ENCODE measurements around the gene DDX39B. TPM values are rescaled to one million over a fixed set of nuclear protein-coding genes. Genes with fewer than 3 reads are reported as not detected.

DDX39B gene
- total and polyA plus RNA-seq, 9 of the 15 experiments (the other 6 are each of a cell fraction or from before 2014, with no cell fraction given) = 479 to 869 (median 592) TPM

GRCh38 chr6:31546958-31547726 is 5.3 kb upstream of the DDX39B start, which contains the start of gene NFKBIL1 (continued):
- no peak for TF ChIP-seq IRF1 (CRISPR knock-in tag; IDR thresholded peaks at IDR 0.05; ENCODE audit: borderline replicate concordance)
- TF ChIP-seq ZNF41 (CRISPR knock-in tag; conservative IDR thresholded peaks at IDR 0.05) = no peak
- TF ChIP-seq ZNF121 (CRISPR knock-in tag; conservative IDR thresholded peaks at IDR 0.05) = no peak
- peak; percentile 91 for TF ChIP-seq NFRKB (IDR thresholded peaks at IDR 0.05; ENCODE audit: low read depth)
- no peak for TF ChIP-seq CUX1 (CRISPR knock-in tag; IDR thresholded peaks at IDR 0.05)
- TF ChIP-seq SETDB1 (IDR thresholded peaks at IDR 0.05; ENCODE audit: low read length) = no peak
- TF ChIP-seq ZNF655 (CRISPR knock-in tag; IDR thresholded peaks at IDR 0.05) = no peak
- peak; percentile 77; the same call in 1 of the 2 replicates for TF ChIP-seq NBN (IDR thresholded peaks at IDR 0.05; ENCODE audit: low read depth)
- no peak for TF ChIP-seq ZNF232 (CRISPR knock-in tag; IDR thresholded peaks at IDR 0.05)
- no peak for TF ChIP-seq ZNF408 (CRISPR knock-in tag; IDR thresholded peaks at IDR 0.05; ENCODE audit: low read depth)
- TF ChIP-seq SPI1 (IDR thresholded peaks at IDR 0.05; ENCODE audit: borderline replicate concordance, low read depth, low read length) = peak; percentile 88
- TF ChIP-seq TBL1XR1 (IDR thresholded peaks at IDR 0.05; ENCODE audit: low read length in 2 of 2) = peak; percentile 79 to 82; a peak in 3 of 4 replicates
- TF ChIP-seq HMG20B (CRISPR knock-in tag; IDR thresholded peaks at IDR 0.05) = no peak
- TF ChIP-seq RCOR1 (IDR thresholded peaks at IDR 0.05; ENCODE audit: borderline replicate concordance in 1 of 2, low read depth in 2 of 2, low read length in 2 of 2) = peak in 1 of 2 experiments; percentile 81; a peak in 2 of 4 replicates
- TF ChIP-seq ZBTB9 (CRISPR knock-in tag; IDR thresholded peaks at IDR 0.05) = no peak
- no peak for TF ChIP-seq CBX8 (IDR thresholded peaks at IDR 0.05; ENCODE audit: borderline replicate concordance, extremely low read depth, low read depth, low read length, poor library complexity, severe bottlenecking)
- TF ChIP-seq MXI1 (IDR thresholded peaks at IDR 0.05; ENCODE audit: low read depth, low read length) = peak; percentile 57; the same call in 1 of the 2 replicates
- no peak for TF ChIP-seq BDP1 (IDR thresholded peaks at IDR 0.05; ENCODE audit: insufficient read depth, insufficient read length)
- TF ChIP-seq NELFE (IDR thresholded peaks at IDR 0.05; ENCODE audit: insufficient read depth, insufficient read length) = no peak
- TF ChIP-seq LEF1 (IDR thresholded peaks at IDR 0.05) = 0 out of 2 replicates have a peak, but pooled peaks have one; percentile 8
